Measurements from ENCODE around the gene MCF2L2. TPM values are rescaled to one million over a fixed set of nuclear protein-coding genes. Genes with fewer than 3 reads are reported as not detected.

Gene MCF2L2
- total RNA-seq, 3 donors from 2014 or later (not counting 1 experiment from before 2014, with no cell fraction given) = 2.2 to 4.9 (median 2.7) TPM

GRCh38 chr3:183131735-183132134 is 296.7 kb downstream of the MCF2L2 start:
- Histone ChIP-seq H3K4me3 (ENCODE audit: low read length) (no peak overlapping the region), H3K4me1 (ENCODE audit: control insufficient read depth, insufficient read depth, low read length) (no peaks in the 10 kb centered on the region), H3K27ac (ENCODE audit: low read length) (no peak overlapping the region), H3K9me3 (ENCODE audit: control insufficient read depth, insufficient read depth, low read length) (no peaks in the 10 kb centered on the region), H3K36me3 (ENCODE audit: control insufficient read depth, insufficient read depth, low read length) (no peaks in the 10 kb centered on the region), H3K27me3 (ENCODE audit: control insufficient read depth, insufficient read depth, low read length) (no peaks in the 10 kb centered on the region)
- H3K36me3 Mint-ChIP-seq = peaks cover 12% of the 10 kb centered on the region
- WGBS (ENCODE audit: insufficient coverage) = 68% methylated on average over 4 of the region's 4 CpGs
- no peak overlapping the region for H3K27ac Mint-ChIP-seq
- H3K4me1 Mint-ChIP-seq = no peaks in the 10 kb centered on the region
- H3K27me3 Mint-ChIP-seq (ENCODE audit: low read depth in 2 of 2) = peaks cover 13 to 17% of the 10 kb centered on the region in 2 donors
- intact Hi-C loops (cut with micrococcal nuclease) = no loop called here
- no peak for TF ChIP-seq CTCF (IDR thresholded peaks at IDR 0.05)
- H3K9me3 Mint-ChIP-seq = peaks cover 0 to 7% of the 10 kb centered on the region in 2 donors
- no peak for DNase-seq
- H3K4me3 Mint-ChIP-seq = no peak overlapping the region
- no peak for ATAC-seq

- intact Hi-C loops (cut with micrococcal nuclease) = no loop called here
- H3K27me3 ChIP-seq (ENCODE audit: control insufficient read depth, insufficient read depth, low read length) = no peaks in the 10 kb centered on the region
- H3K27me3 Mint-ChIP-seq (ENCODE audit: low read depth in 2 of 2) = peaks cover 13 to 17% of the 10 kb centered on the region in 2 donors
- H3K9me3 Mint-ChIP-seq = peaks cover 0 to 7% of the 10 kb centered on the region in 2 donors
- H3K4me1 Mint-ChIP-seq = no peaks in the 10 kb centered on the region
- H3K4me3 Mint-ChIP-seq = no peak overlapping the region
- DNase-seq = no peak
- H3K4me1 ChIP-seq (ENCODE audit: control insufficient read depth, insufficient read depth, low read length) = no peaks in the 10 kb centered on the region
- no peak for TF ChIP-seq CTCF (IDR thresholded peaks at IDR 0.05)
- no peaks in the 10 kb centered on the region for H3K36me3 ChIP-seq (ENCODE audit: control insufficient read depth, insufficient read depth, low read length)
- WGBS (ENCODE audit: insufficient coverage) = 51% methylated on average over 4 of the region's 4 CpGs
- H3K27ac Mint-ChIP-seq = no peak overlapping the region
- no peak overlapping the region for H3K27ac ChIP-seq (ENCODE audit: low read length)
- H3K4me3 ChIP-seq (ENCODE audit: low read length) = no peak overlapping the region
- H3K9me3 ChIP-seq (ENCODE audit: control insufficient read depth, insufficient read depth, low read length) = no peaks in the 10 kb centered on the region
- no peak for ATAC-seq
- peaks cover 12% of the 10 kb centered on the region for H3K36me3 Mint-ChIP-seq
Observed at GRCh38 chr3:183131186-183131725, 297.2 kb downstream of the MCF2L2 start.

GRCh38 chr3:183129243-183129642 is 299.2 kb downstream of the MCF2L2 start:
- Mint-ChIP-seq H3K4me1 (no peaks in the 10 kb centered on the region), H3K9me3 (peaks cover 0 to 7% of the 10 kb centered on the region in 2 donors), H3K4me3 (no peak overlapping the region), H3K36me3 (peaks cover 12% of the 10 kb centered on the region), H3K27me3 (ENCODE audit: low read depth in 2 of 2) (peaks cover 3 to 13% of the 10 kb centered on the region in 2 donors), H3K27ac (no peak overlapping the region)
- Histone ChIP-seq H3K4me1 (ENCODE audit: control insufficient read depth, insufficient read depth, low read length) (no peaks in the 10 kb centered on the region), H3K36me3 (ENCODE audit: control insufficient read depth, insufficient read depth, low read length) (no peaks in the 10 kb centered on the region), H3K27ac (ENCODE audit: low read length) (no peak overlapping the region), H3K9me3 (ENCODE audit: control insufficient read depth, insufficient read depth, low read length) (no peaks in the 10 kb centered on the region), H3K4me3 (ENCODE audit: low read length) (no peak overlapping the region), H3K27me3 (ENCODE audit: control insufficient read depth, insufficient read depth, low read length) (no peaks in the 10 kb centered on the region)
- DNase-seq = no peak
- no CpG with 5 or more reads among the region's 1 CpG for WGBS (ENCODE audit: insufficient coverage)
- intact Hi-C loops (cut with micrococcal nuclease) = no loop called here
- ATAC-seq = no peak
- TF ChIP-seq CTCF (IDR thresholded peaks at IDR 0.05) = no peak

GRCh38 chr3:183128709-183129108 is 299.7 kb downstream of the MCF2L2 start:
- H3K4me1 Mint-ChIP-seq = no peaks in the 10 kb centered on the region

More at GRCh38 chr3:183128709-183129108, 299.7 kb downstream of the MCF2L2 start:
- no peak for TF ChIP-seq CTCF (IDR thresholded peaks at IDR 0.05)
- Mint-ChIP-seq H3K9me3 (peaks cover 0 to 7% of the 10 kb centered on the region in 2 donors), H3K27ac (no peak overlapping the region), H3K4me3 (no peak overlapping the region), H3K27me3 (ENCODE audit: low read depth in 2 of 2) (peaks cover 0 to 11% of the 10 kb centered on the region in 2 donors), H3K36me3 (peaks cover 12% of the 10 kb centered on the region)
- intact Hi-C loops (cut with micrococcal nuclease) = no loop called here
- H3K27ac ChIP-seq (ENCODE audit: low read length) = no peak overlapping the region
- WGBS (ENCODE audit: insufficient coverage) = no CpG with 5 or more reads among the region's 3 CpGs
- DNase-seq (no peak), ATAC-seq (no peak)
- no peaks in the 10 kb centered on the region for H3K27me3 ChIP-seq (ENCODE audit: control insufficient read depth, insufficient read depth, low read length)
- H3K9me3 ChIP-seq (ENCODE audit: control insufficient read depth, insufficient read depth, low read length) = no peaks in the 10 kb centered on the region
- no peaks in the 10 kb centered on the region for H3K36me3 ChIP-seq (ENCODE audit: control insufficient read depth, insufficient read depth, low read length)
- no peak overlapping the region for H3K4me3 ChIP-seq (ENCODE audit: low read length)
- H3K4me1 ChIP-seq (ENCODE audit: control insufficient read depth, insufficient read depth, low read length) = no peaks in the 10 kb centered on the region

All from natural killer cell (primary cell).